Mucosa of rectum (tissue), 2 donors: ENCODE results near the gene FSTL5.

Experiments
- H3K27ac ChIP-seq, 2 donors: one replicate each; pipeline ENCODE4 v1.7.0; 2013; ENCODE audit warnings: inconsistent platforms in 2 of 2, low read depth in 2 of 2, low read length in 2 of 2
- H3K27me3 ChIP-seq, 2 donors: one replicate each; pipeline ENCODE4 v1.7.0; 2013; ENCODE audit warnings: low read length in 2 of 2; ENCODE audit not compliant: control insufficient read depth in 2 of 2, insufficient read depth in 2 of 2
- H3K36me3 ChIP-seq, 2 donors: one replicate each; pipeline ENCODE4 v1.7.0; 2013; ENCODE audit warnings: low read length in 2 of 2; ENCODE audit not compliant: control insufficient read depth in 2 of 2, insufficient read depth in 2 of 2
- H3K4me1 ChIP-seq, 2 donors: one replicate each; pipeline ENCODE4 v1.7.0; 2013; ENCODE audit warnings: low read length in 2 of 2, mild to moderate bottlenecking in 1 of 2; ENCODE audit not compliant: control insufficient read depth in 2 of 2, insufficient read depth in 2 of 2
- H3K4me3 ChIP-seq, 2 donors: one replicate each; pipeline ENCODE4 v1.7.0; 2013; ENCODE audit warnings: low read length in 2 of 2
- H3K9ac ChIP-seq, 2 donors: one replicate each; pipeline ENCODE4 v1.7.0; 2013; ENCODE audit warnings: low read length in 2 of 2, low read depth in 1 of 2, mild to moderate bottlenecking in 1 of 2
- H3K9me3 ChIP-seq, 2 donors: one replicate each; pipeline ENCODE4 v1.7.0; 2013; ENCODE audit warnings: low read length in 2 of 2; ENCODE audit not compliant: control insufficient read depth in 2 of 2
- donor health status: healthy.
- donor health status: Normal muscosa, but diverticular disease.

Gene FSTL5

DNA sequence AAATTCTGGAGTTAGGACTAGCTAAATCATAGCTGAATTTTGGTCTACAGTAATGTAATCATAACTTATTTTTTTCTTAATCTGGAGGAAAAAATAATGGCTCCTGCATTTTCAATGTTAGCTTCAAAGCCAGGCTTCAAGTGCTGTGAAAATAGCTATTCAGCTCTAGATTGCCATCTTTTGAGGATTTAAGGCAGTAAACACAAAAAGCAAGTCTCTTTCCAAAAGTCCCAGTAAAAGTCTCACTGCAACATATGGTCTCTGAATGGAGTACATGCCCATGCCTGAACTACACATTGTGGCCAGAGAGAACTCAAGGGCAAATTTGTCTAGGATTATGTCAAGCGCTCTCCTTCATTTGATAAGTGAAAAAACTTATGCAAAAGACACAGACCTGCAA lies 720.9 kb downstream of the FSTL5 start:
- no peak overlapping the region for H3K4me3 ChIP-seq
- H3K9me3 ChIP-seq: no peaks in the 10 kb centered on the region
- no peak overlapping the region for H3K9ac ChIP-seq
- H3K27me3 ChIP-seq: no peaks in the 10 kb centered on the region
- no peaks in the 10 kb centered on the region for H3K36me3 ChIP-seq
- H3K27ac ChIP-seq: no peak overlapping the region
- H3K4me1 ChIP-seq: no peaks in the 10 kb centered on the region

DNA sequence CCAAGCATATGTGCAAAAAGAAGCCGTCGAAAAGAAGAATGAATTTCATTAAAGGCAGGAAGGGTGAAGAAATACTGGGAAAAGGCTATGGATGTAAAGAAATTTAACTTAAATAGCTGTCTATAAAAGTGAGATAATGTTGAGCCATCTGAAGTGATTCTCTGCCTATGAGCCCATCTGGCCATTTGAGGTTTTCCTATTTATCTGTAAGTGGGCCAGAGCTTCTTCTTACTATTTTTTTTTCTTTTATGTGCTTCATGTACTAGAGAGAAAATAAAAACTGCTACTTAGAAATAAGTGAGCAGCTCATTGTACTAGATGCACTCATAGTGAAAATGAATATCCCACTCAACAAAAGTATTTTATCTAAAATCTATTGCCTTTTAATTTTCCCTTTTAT lies 725.7 kb downstream of the FSTL5 start:
- no peaks in the 10 kb centered on the region for H3K9me3 ChIP-seq
- no peak overlapping the region for H3K27ac ChIP-seq
- no peaks in the 10 kb centered on the region for H3K27me3 ChIP-seq
- H3K36me3 ChIP-seq: no peaks in the 10 kb centered on the region
- no peak overlapping the region for H3K4me3 ChIP-seq
- H3K4me1 ChIP-seq: no peaks in the 10 kb centered on the region
- H3K9ac ChIP-seq: no peak overlapping the region

DNA sequence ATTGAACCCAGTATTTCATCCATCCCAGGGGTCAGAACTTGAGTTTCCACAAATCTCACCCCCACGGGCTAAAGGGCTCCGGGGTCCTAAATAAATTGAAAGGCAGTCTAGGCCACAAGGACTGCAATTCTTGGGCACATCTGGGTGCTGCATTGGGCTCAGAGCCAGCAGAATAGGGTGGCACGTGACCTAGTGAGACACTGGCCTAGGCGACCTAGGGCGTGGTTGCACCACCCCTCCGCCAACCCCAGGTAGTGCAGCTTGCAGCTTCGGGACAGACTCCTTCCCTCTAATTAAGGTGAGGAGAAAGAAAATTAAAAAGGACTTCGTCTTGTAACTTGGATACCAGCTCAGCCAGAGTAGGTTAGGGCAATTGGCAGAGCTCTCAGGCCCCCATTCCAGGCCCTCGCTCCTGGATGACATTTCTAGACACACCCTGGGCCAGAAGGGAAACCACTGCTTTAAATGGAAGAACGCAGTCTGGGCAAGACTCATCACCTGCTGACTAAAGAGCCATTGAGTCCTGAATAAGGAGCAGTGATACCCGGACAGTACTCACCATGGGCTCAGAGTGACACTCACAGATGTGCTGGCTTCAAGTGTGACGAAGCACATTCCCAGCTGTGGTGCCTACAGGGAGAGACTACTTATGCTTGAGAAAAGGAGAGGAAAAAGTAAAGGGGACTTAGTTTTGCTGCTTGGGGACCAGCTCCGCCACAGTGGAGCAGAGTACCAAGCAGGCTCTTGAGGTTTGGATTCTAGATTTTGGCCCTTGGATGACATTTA lies 735.4 kb downstream of the FSTL5 start:
- Histone ChIP-seq H3K9ac (no peak overlapping the region), H3K27me3 (no peaks in the 10 kb centered on the region), H3K4me3 (no peak overlapping the region), H3K36me3 (no peaks in the 10 kb centered on the region), H3K9me3 (no peaks in the 10 kb centered on the region), H3K4me1 (no peaks in the 10 kb centered on the region), H3K27ac (no peak overlapping the region)

DNA sequence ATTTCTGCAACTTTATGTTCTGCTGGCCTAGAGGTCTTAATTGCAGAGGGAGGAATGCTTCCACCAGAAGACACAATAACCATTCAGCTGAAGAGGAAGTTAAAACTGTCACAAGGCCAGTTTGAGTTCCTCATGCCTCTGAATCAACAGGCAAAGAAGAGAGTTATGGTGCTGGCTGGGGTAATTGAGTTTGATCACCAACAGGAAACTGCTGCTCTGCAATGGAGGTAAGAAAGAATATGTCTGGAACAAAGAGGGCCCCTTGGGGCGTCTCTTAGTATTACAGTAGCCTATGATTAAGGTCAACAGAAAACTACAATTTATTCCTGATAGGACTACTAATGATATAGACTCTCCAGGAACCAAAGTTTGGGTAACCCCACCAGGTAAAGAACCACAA lies 744.0 kb downstream of the FSTL5 start:
- no peak overlapping the region for H3K27ac ChIP-seq
- H3K27me3 ChIP-seq: no peaks in the 10 kb centered on the region
- no peak overlapping the region for H3K4me3 ChIP-seq
- no peak overlapping the region for H3K9ac ChIP-seq
- no peaks in the 10 kb centered on the region for H3K4me1 ChIP-seq
- H3K9me3 ChIP-seq: no peaks in the 10 kb centered on the region
- H3K36me3 ChIP-seq: no peaks in the 10 kb centered on the region

DNA sequence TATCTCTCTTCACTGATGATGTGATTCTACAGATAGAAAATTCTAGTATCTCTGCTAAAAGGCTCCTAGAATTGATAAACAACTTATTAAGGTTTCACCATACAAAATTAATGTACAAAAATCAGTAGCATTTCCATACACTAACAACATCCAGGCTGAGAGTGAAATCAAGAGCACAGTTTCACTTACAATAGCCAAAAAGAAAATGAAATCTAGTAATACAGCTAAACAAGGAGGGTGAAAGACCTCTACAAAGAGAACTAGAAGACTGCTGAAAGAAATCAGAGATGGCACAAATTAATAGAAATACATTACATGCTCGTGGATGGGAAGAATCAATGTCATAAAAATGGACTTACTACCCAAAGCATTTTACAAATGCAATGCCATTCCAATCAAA lies 751.9 kb downstream of the FSTL5 start:
- Histone ChIP-seq H3K36me3 (no peaks in the 10 kb centered on the region), H3K9ac (no peak overlapping the region), H3K9me3 (no peaks in the 10 kb centered on the region), H3K4me3 (no peak overlapping the region), H3K27ac (no peak overlapping the region), H3K27me3 (no peaks in the 10 kb centered on the region), H3K4me1 (no peaks in the 10 kb centered on the region)

DNA sequence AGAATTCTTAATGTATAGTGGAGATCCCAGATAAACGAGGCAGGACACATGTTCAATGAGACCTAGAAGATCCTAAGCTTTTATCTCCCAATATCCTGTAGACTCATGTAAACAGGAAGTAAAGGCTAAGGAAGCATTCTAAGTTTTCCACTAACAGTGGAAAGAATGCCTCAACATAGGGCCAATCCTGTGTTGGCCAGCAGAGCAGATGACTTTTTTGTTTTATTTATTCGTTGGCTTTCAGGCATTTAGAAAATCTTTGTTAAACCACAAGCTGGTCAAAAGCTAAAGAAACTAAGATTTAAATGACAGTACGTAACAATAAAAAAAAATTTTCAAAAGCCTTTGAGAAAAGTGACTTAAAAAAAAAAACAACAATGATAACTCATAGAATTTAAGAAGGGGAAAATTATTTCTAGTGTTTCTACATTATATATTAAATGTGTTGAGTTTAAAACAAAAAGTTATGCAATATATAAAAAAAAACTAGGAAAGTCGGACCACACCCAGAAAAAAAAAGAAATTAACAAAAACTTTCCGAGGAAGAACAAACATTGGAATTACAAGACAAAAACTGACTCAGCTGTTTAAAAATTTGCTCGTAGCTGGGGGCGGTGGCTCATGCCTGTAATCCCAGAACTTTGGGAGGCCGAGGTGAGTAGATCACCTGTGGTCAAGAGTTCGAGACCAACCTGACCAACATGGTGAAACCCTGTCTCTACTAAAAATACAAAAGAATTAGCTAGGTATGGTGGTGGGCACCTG lies 759.3 kb downstream of the FSTL5 start:
- no peak overlapping the region for H3K9ac ChIP-seq
- no peaks in the 10 kb centered on the region for H3K4me1 ChIP-seq

DNA sequence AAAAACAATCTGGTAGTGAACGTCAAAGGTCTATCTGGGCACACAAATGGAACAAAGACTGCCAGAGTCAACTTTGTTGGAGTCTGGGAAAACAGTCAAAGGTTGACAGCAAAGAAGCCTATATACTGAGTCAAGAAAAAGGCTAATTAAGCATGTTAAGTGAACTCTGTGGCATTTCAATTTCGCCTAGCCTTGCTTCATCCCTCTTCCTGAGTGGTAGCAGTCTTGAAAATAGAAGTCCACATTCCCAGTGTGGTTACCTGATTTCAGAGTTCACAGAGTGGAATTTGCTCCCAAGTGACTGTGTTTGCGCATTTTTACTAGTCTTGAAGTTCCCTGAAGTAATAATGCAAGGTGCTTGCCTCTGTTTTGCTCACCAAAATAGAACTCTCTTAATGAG lies 760.0 kb downstream of the FSTL5 start:
- H3K27me3 ChIP-seq: no peaks in the 10 kb centered on the region
- no peak overlapping the region for H3K4me3 ChIP-seq
- no peaks in the 10 kb centered on the region for H3K9me3 ChIP-seq
- no peaks in the 10 kb centered on the region for H3K4me1 ChIP-seq
- no peak overlapping the region for H3K9ac ChIP-seq
- H3K36me3 ChIP-seq: no peaks in the 10 kb centered on the region
- H3K27ac ChIP-seq: no peak overlapping the region

More for the DNA sequence above, 759.3 kb downstream of the FSTL5 start:
- Histone ChIP-seq H3K27ac (no peak overlapping the region), H3K9me3 (no peaks in the 10 kb centered on the region), H3K4me3 (no peak overlapping the region), H3K36me3 (no peaks in the 10 kb centered on the region), H3K27me3 (no peaks in the 10 kb centered on the region)

DNA sequence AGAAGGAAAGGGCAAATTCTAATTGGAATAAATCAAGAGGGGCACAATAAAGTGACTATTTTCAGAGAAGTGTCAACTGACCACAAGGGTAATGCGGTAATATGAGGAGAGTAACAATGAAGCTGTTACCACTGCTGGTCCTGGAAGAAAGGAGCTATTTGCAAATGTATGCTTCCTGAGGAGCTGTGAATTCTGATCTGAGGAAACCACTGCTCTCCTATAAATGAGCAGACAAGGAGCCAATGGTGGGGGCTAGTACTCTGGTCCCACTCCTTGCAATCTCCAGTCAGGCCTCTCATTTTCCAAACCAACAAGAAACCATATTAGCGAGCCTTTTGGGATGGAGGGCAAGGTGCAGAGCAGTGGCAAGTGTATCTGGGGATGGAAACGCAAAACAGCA lies 770.2 kb downstream of the FSTL5 start:
- Histone ChIP-seq H3K9ac (no peak overlapping the region), H3K27me3 (no peaks in the 10 kb centered on the region), H3K9me3 (no peaks in the 10 kb centered on the region), H3K4me1 (no peaks in the 10 kb centered on the region), H3K27ac (no peak overlapping the region), H3K36me3 (no peaks in the 10 kb centered on the region), H3K4me3 (no peak overlapping the region)

DNA sequence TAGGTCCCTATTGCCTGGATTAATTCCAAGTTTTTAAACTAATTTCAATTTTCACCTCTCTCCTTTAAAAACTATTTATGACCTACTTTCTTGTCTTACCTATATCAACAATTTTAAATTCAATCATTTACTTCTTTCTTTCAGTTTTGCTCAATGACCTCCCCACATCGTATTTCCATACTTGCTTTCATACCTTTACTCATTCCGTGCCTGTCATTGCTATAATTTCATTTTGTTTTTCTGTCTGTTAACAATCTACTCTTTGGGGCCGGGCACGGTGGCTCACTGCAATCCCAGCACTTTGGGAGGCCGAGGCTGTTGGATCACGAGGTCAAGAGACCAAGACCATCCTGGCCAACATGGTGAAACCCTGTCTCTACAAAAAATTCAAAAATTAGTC lies 781.1 kb downstream of the FSTL5 start:
- Histone ChIP-seq H3K4me1 (no peaks in the 10 kb centered on the region), H3K27me3 (no peaks in the 10 kb centered on the region), H3K4me3 (no peak overlapping the region), H3K9ac (no peak overlapping the region), H3K36me3 (no peaks in the 10 kb centered on the region), H3K27ac (no peak overlapping the region), H3K9me3 (no peaks in the 10 kb centered on the region)

DNA sequence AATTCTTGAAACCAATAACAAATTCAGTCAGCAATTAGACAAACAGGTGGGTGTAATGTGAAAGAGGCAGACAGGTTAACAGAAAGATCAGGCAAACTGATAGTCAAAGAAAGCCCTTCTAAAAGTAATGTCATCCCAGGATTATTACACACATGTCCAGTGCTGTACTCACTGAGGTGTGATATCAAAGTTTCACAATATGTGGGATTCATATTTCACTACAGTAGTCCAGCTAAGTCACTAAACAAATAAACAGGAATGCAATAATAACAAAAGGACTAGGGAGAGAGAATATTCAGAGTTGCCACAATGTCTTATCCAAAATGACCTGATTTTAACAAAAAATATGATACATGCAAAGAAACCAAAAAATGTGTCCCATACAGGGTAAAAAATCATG lies 787.5 kb downstream of the FSTL5 start:
- H3K9me3 ChIP-seq: no peaks in the 10 kb centered on the region
- H3K4me1 ChIP-seq: no peaks in the 10 kb centered on the region
- no peak overlapping the region for H3K27ac ChIP-seq
- H3K27me3 ChIP-seq: no peaks in the 10 kb centered on the region
- H3K4me3 ChIP-seq: no peak overlapping the region
- no peak overlapping the region for H3K9ac ChIP-seq
- no peaks in the 10 kb centered on the region for H3K36me3 ChIP-seq
